Measurements from ENCODE around the gene PIK3C3. TPM values are rescaled to one million over a fixed set of nuclear protein-coding genes. Genes with fewer than 3 reads are reported as not detected.
"Not testable (repeated sequence)": the region's sequence is repeated elsewhere in the genome, so short reads cannot be mapped to it uniquely, and the experiment has no call there.

Gene PIK3C3
- total RNA-seq, 1 experiment from 2014 or later, result 23.9 TPM

- Histone ChIP-seq H3K27ac (ENCODE audit: low read length) (no peak overlapping the region), H3K4me3 (ENCODE audit: low read depth in 2 of 2, low read length in 2 of 2) (no peak overlapping the region), H3K9me3 (ENCODE audit: control insufficient read depth, insufficient read depth, low read depth, low read length) (no peaks in the 10 kb centered on the region), H3K36me3 (ENCODE audit: control insufficient read depth, insufficient read depth, low read length) (no peaks in the 10 kb centered on the region; the same call in 1 of the 2 replicates), H3K4me1 (ENCODE audit: control insufficient read depth, insufficient read depth, low read length) (no peaks in the 10 kb centered on the region), H3K27me3 (ENCODE audit: control insufficient read depth, insufficient read depth, low read length) (no peaks in the 10 kb centered on the region)
- ATAC-seq (no peak), DNase-seq (ENCODE audit: low read depth, low spot score) (no peak)
- in situ Hi-C loops (cut with HindIII; ENCODE audit: low pct_unique_long_range_greater_than_20kb, low sequenced_read_pairs), result no loop called here
- POLR2A ChIA-PET, result no interaction called here
- CTCF ChIA-PET, result no interaction called here
- intact Hi-C loops (cut with micrococcal nuclease; ENCODE audit: unreplicated experiment), result no loop called here
- no TSS peak for BruUV-seq (replicated peaks)
- no peak for TF ChIP-seq POLR2AphosphoS5 (IDR thresholded peaks at IDR 0.05; ENCODE audit: low read depth, low read length)
Measured at GRCh38 chr18:42045346-42045745, 90.3 kb downstream of the PIK3C3 start.

- Histone ChIP-seq H3K36me3 (ENCODE audit: control insufficient read depth, insufficient read depth, low read length) (no peaks in the 10 kb centered on the region; the same call in 1 of the 2 replicates), H3K4me3 (ENCODE audit: low read depth in 2 of 2, low read length in 2 of 2) (no peak overlapping the region), H3K9me3 (ENCODE audit: control insufficient read depth, insufficient read depth, low read depth, low read length) (no peaks in the 10 kb centered on the region), H3K4me1 (ENCODE audit: control insufficient read depth, insufficient read depth, low read length) (no peaks in the 10 kb centered on the region), H3K27me3 (ENCODE audit: control insufficient read depth, insufficient read depth, low read length) (no peaks in the 10 kb centered on the region), H3K27ac (ENCODE audit: low read length) (no peak overlapping the region)
- ChIA-PET POLR2A (no interaction called here), CTCF (no interaction called here)
- DNase-seq (ENCODE audit: low read depth, low spot score) (no peak), ATAC-seq (no peak)
- intact Hi-C loops (cut with micrococcal nuclease; ENCODE audit: unreplicated experiment), result no loop called here
- no peak for TF ChIP-seq TCF7L2 (IDR thresholded peaks at IDR 0.05; ENCODE audit: low read depth, low read length)
- no peak for TF ChIP-seq SIN3A (IDR thresholded peaks at IDR 0.05; ENCODE audit: borderline replicate concordance, insufficient read depth, low read depth, low read length)
- no peak for TF ChIP-seq POLR2AphosphoS5 (IDR thresholded peaks at IDR 0.05; ENCODE audit: low read depth, low read length)
- TF ChIP-seq CTCF (IDR thresholded peaks at IDR 0.05), result no peak
- TF ChIP-seq REST (IDR thresholded peaks at IDR 0.05; ENCODE audit: insufficient read depth in 1 of 2, low read depth in 2 of 2, low read length in 1 of 2), result no peak
- in situ Hi-C loops (cut with HindIII; ENCODE audit: low pct_unique_long_range_greater_than_20kb, low sequenced_read_pairs), result no loop called here
- no TSS peak for BruUV-seq (replicated peaks)
Measured at GRCh38 chr18:42047721-42048120, 92.7 kb downstream of the PIK3C3 start.

- no peaks in the 10 kb centered on the region for H3K9me3 ChIP-seq (ENCODE audit: control insufficient read depth, insufficient read depth, low read depth, low read length)
- H3K4me3 ChIP-seq (ENCODE audit: low read depth in 2 of 2, low read length in 2 of 2), result no peak overlapping the region
- H3K27ac ChIP-seq (ENCODE audit: low read length), result no peak overlapping the region
- BruUV-seq (replicated peaks), result no TSS peak
- H3K36me3 ChIP-seq (ENCODE audit: control insufficient read depth, insufficient read depth, low read length), result no peaks in the 10 kb centered on the region; the same call in 1 of the 2 replicates
- ATAC-seq, result no peak
- in situ Hi-C loops (cut with HindIII; ENCODE audit: low pct_unique_long_range_greater_than_20kb, low sequenced_read_pairs), result no loop called here
- ChIA-PET POLR2A (no interaction called here), CTCF (no interaction called here)
- no peak for DNase-seq (ENCODE audit: low read depth, low spot score)
- no peaks in the 10 kb centered on the region for H3K27me3 ChIP-seq (ENCODE audit: control insufficient read depth, insufficient read depth, low read length)
- TF ChIP-seq POLR2AphosphoS5 (IDR thresholded peaks at IDR 0.05; ENCODE audit: low read depth, low read length) (no peak), CTCF (IDR thresholded peaks at IDR 0.05) (no peak), SIN3A (IDR thresholded peaks at IDR 0.05; ENCODE audit: borderline replicate concordance, insufficient read depth, low read depth, low read length) (no peak), REST (IDR thresholded peaks at IDR 0.05; ENCODE audit: insufficient read depth in 1 of 2, low read depth in 2 of 2, low read length in 1 of 2) (no peak), TCF7L2 (IDR thresholded peaks at IDR 0.05; ENCODE audit: low read depth, low read length) (no peak)
- H3K4me1 ChIP-seq (ENCODE audit: control insufficient read depth, insufficient read depth, low read length), result no peaks in the 10 kb centered on the region
- intact Hi-C loops (cut with micrococcal nuclease; ENCODE audit: unreplicated experiment), result no loop called here
Measured at GRCh38 chr18:42048158-42048557, 93.1 kb downstream of the PIK3C3 start.

GRCh38 chr18:42049536-42049935 lies 94.5 kb downstream of the PIK3C3 start:
- BruUV-seq (replicated peaks); H3K4me3 ChIP-seq (ENCODE audit: low read depth in 2 of 2, low read length in 2 of 2); DNase-seq (ENCODE audit: low read depth, low spot score); H3K36me3 ChIP-seq (ENCODE audit: control insufficient read depth, insufficient read depth, low read length); H3K4me1 ChIP-seq (ENCODE audit: control insufficient read depth, insufficient read depth, low read length); in situ Hi-C loops (cut with HindIII; ENCODE audit: low pct_unique_long_range_greater_than_20kb, low sequenced_read_pairs); ATAC-seq; intact Hi-C loops (cut with micrococcal nuclease; ENCODE audit: unreplicated experiment); POLR2A ChIA-PET; H3K9me3 ChIP-seq (ENCODE audit: control insufficient read depth, insufficient read depth, low read depth, low read length); H3K27me3 ChIP-seq (ENCODE audit: control insufficient read depth, insufficient read depth, low read length); H3K27ac ChIP-seq (ENCODE audit: low read length); CTCF ChIA-PET: not testable (repeated sequence)

Measured in Panc1 (cell line).